ENCODE data around the gene FBXO41. TPM values are rescaled to one million over a fixed set of nuclear protein-coding genes. Genes with fewer than 3 reads are reported as not detected.

Gene FBXO41, protein sequence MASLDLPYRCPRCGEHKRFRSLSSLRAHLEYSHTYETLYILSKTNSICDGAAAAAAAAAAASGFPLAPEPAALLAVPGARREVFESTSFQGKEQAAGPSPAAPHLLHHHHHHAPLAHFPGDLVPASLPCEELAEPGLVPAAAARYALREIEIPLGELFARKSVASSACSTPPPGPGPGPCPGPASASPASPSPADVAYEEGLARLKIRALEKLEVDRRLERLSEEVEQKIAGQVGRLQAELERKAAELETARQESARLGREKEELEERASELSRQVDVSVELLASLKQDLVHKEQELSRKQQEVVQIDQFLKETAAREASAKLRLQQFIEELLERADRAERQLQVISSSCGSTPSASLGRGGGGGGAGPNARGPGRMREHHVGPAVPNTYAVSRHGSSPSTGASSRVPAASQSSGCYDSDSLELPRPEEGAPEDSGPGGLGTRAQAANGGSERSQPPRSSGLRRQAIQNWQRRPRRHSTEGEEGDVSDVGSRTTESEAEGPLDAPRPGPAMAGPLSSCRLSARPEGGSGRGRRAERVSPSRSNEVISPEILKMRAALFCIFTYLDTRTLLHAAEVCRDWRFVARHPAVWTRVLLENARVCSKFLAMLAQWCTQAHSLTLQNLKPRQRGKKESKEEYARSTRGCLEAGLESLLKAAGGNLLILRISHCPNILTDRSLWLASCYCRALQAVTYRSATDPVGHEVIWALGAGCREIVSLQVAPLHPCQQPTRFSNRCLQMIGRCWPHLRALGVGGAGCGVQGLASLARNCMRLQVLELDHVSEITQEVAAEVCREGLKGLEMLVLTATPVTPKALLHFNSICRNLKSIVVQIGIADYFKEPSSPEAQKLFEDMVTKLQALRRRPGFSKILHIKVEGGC
- 6.6 TPM for total RNA-seq

DNA sequence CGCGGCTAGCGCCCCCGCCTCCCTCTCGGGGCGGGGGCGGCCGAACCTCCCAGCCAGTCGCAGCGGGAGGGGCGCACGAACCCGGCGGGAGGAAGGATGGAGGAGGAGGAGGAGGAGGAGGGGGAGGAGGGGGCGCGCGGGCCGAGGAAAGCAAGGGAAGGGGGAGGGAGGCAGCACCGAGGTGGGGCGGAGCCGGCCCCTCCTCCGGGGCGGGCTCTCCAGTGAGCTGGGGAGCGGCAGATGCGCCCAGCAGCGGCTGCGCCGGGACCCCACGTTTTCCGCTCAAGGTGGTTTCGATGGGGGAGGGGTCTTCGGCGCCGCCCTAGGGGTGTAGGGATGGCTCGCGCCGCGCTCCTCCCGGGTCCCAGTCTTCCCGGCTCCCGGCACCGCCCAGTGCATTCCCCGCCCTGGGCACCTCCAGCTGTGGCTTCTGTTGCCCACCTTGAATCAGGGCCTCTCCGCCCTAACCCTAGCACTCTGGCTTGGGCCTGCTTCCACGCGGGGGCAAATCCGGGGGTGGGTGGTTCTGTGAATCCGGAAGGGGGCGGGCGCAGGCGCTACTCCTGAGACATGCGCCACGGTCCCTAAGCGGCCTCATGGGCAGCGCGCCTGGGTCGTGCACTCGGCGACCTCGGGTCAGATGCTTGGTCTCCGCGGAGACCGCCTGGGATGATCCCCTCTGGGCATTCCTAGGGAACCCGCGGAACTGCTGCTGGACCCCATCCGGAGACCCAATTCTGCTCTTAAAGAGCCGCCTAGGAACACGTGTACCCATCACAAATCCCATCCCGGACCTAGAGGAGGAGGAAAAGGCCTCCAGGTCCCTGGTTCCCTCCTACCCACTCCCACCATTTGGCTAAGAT lies at the start of gene FBXO41:
Gene FBXO41, minus strand, starts transcription at position 183 of the 863 bp plus-strand sequence. CDS start 14,848 bp downstream, outside the sequence.
- DNase-seq (ENCODE audit: low spot score) = peak; percentile 54

GRCh38 chr2:73334045-73334444 lies 49.8 kb upstream of the FBXO41 start:
- no peak for DNase-seq (ENCODE audit: low spot score)

DNA sequence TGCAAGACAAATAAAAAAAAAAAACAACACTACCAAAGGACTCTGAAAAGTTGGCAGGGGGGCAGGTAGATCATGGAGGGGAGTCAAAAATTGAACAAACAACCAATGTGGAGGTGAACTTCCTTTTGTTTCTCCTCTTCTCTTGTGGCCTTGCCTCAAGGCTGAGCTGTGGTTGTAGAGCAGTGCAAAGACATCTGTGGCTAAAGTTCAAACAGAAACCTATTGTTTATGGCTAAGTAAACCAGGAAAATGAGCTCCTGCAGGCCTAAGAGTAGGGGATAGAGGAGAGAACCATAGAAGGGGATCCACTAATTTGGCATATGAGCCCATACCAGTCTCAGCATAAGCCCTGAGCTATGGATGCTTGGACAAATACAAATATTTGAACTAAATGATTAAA lies 49.3 kb upstream of the FBXO41 start:
- no peak for DNase-seq (ENCODE audit: low spot score)

- no peak for DNase-seq (ENCODE audit: low spot score)
Measured at GRCh38 chr2:73324126-73324725, 39.9 kb upstream of the FBXO41 start.

GRCh38 chr2:73323551-73323950 lies 39.3 kb upstream of the FBXO41 start:
- no peak for DNase-seq (ENCODE audit: low spot score)

DNA sequence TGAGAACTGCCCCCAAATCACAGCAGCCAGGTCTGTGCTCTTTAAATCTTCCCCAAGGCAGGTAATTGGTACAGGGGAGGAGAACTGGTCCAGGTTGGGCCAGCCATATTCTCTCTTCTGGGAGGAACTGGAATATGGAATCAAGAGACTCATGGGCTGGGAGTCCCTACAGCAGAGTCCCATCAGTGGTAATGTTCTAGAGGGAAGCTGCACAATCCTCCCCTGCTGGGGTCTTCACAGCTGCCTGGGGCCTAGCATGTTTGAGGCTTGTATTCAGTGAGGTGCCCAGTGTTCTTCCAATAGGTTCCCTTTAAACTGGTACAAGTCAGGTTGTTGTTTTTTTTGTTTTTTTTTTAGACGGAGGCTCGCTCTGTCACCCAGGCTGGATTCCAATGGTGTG lies 30.2 kb upstream of the FBXO41 start:
- DNase-seq (ENCODE audit: low spot score) = no peak

- no peak for DNase-seq (ENCODE audit: low spot score)
Measured at GRCh38 chr2:73307720-73308119, 23.4 kb upstream of the FBXO41 start.

DNA sequence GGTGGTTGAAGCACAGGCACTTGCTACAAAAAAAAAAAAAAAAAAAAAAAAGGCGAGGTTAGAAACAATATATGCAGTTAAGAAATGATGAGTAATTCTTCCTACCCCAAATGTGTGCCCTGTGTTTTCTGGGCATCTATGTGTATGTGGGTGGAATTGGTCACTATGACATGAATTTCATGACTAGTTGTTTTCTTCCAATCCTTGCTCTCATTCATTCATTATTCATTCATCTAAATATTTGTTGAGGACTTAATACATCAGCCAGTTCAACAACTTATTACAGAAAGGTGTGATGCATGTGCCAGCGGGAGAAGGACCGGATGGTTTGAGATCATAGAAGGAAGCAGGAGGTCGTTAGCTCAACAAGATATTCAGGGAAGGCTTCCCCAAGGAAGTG lies 17.4 kb upstream of the FBXO41 start:
- no peak for DNase-seq (ENCODE audit: low spot score)

DNA sequence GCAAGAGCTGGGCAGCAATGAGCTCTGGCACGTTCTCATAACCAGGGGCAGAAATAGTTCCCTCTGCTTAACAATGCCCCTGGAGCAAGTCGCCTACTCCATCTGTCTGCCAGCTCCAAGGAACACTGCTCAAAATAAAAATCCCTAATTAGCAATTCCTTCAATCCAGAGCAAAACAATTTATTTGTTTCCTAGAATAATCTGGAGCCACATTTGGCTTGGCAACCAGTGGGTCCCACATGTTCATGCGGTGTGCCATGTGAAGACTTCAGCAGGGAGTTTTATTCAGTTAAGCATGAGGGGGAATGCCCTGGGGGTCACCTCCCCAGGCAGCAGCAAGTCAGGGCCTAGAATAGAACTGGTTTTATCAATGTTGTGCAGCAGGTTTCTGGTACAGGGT lies 16.6 kb upstream of the FBXO41 start:
- no peak for DNase-seq (ENCODE audit: low spot score)

GRCh38 chr2:73297586-73297985 lies 13.3 kb upstream of the FBXO41 start:
- DNase-seq (ENCODE audit: low spot score) = no peak

- DNase-seq (ENCODE audit: low spot score) = no peak
Measured at GRCh38 chr2:73297151-73297559, 12.9 kb upstream of the FBXO41 start.

DNA sequence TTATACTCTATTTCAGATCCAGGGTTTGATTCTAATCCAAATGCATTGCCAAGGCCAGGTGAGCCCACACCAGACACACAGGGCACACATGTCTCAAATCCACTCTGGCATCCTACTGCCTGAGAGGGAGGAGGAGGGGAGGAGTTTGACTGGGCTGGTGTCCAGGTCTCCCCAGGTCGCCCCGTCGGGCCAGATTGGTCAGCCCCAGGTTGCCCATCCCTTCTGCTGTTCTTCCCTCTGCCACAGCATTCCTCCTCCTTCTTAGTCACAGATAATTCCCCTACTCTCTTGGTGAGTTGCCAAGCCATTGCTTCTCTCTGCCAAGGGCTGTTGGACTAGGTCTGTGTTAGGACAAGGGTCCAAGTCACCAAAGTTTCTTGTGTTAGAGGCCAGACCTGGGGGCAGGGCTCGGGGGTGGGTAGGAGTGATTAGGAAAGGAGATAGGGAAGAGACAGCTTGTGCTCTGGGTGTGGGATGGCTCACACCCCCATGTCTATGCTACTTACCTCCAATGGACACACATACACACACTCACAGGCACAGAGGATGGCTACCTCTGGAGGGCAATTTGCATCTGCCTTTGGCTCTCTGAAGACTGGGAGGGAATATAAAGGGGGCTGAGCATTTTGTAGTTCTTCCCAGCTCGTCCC lies 11.6 kb upstream of the FBXO41 start:
- DNase-seq (ENCODE audit: low spot score) = no peak

DNA sequence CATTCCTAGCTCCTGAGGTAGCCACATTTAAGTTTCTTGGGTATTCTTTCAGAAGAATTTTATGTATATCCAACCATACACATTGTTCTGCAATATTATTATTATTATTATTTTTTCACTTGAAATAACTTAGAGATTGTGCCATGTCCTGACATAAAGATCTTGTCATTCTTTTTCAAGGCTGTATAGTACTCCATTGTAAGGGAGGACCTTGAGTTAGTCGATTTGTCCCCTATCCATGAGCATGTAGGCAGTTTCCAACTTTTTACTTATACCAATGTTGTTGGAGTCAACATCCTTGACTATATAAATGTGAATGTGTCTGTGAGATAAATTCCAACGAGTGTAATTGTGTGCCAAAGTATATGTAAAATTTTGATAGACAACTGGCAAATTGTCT lies 10.0 kb upstream of the FBXO41 start:
- no peak for DNase-seq (ENCODE audit: low spot score)

DNA sequence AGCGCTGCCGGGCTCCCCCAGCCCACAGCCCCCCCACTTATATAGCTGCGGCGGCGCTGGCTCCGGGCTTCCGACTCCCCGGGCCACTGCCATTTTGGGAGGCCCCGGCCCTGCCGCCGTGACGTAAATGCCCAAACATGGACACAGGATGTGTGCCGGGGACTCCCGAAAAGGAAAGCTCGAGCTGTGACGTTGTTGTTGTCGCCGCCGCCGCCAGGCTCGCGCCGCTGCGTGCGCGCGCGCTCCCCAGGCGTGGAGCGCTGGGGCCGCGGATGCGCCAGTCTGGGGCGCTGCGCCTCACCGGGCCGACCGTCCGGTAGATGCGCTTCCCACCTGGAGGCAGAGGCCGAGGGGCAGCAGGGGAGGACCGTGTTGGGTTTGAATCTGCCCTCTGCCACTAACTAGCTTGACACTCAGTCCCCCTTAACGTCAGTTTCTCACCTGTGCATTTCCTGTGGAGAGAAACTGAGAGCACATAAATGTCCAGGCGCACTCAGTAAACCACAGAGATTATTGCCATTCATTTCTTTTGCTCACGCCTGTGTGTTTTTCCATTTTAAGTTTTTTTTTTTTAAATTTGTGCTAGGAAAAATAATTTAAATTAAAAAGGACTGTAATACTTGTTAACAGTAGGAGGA lies 9.4 kb upstream of the FBXO41 start, which contains the start of gene EGR4:
Gene EGR4, minus strand, starts transcription at position 15 of the 638 bp plus-strand sequence. CDS start 231 bp downstream, outside the sequence.
- peak; percentile 70 for DNase-seq (ENCODE audit: low spot score)

DNA sequence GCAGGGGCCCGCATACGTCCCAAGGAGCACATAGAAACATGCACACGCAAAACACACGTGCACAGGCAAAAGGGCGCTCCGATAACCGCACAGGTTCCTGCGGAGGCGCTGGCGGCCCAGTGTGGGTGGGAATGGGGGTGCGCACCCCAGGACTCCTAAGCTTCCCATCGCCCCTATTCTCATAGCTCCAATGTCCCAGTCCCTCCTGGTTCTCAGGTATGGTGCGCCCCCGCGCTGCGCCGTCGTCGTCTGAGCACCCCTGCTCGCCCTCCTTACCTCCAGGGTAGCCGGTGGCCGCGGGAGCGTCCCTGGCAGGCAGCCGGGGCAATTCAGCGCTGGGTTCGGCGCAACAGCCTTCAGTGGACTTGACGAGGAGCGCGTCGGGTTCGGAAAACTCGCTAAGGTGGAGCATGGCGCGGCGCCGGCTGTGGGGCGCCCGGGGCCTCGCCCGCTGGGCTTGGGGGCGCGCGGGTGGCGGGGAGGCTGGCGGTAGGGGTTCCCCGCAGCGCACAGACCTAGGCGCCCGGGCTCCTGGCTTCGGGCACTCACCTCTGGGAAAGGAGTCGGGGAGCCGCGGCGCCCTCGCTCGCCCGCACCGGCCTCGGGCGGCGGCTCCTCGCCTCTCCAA lies 8.7 kb upstream of the FBXO41 start:
- DNase-seq (ENCODE audit: low spot score) = no peak

- DNase-seq (ENCODE audit: low spot score) = no peak
Measured at GRCh38 chr2:73292316-73292905, 8.1 kb upstream of the FBXO41 start.

GRCh38 chr2:73291461-73292315 lies 7.4 kb upstream of the FBXO41 start:
- DNase-seq (ENCODE audit: low spot score) = no peak

- DNase-seq (ENCODE audit: low spot score) = no peak
Measured at GRCh38 chr2:73291093-73291460, 6.8 kb upstream of the FBXO41 start.
